Naive B cell (primary cell): Measurements from ENCODE around the gene COL13A1. TPM values are rescaled to one million over a fixed set of nuclear protein-coding genes. Genes with fewer than 3 reads are reported as not detected.

Experiments
- ATAC-seq, 2 donors: fragments of 150-1000 bp; cut with Tn5 transposase; 2 replicates each; pipeline ENCODE4 v1.10.0; 2021; ENCODE audit warnings: low read depth in 2 of 2, mild to moderate bottlenecking in 2 of 2, moderate library complexity in 2 of 2
- DNase-seq: peaks from one replicate; pipeline ENCODE4 v3.0.0; 2022
- H3K27ac Mint-ChIP-seq, 6 donors: one replicate each; pipeline ENCODE4 v1.8.0; 2020 to 2022; ENCODE audit warnings: mild to moderate bottlenecking in 6 of 6, mixed read lengths in 6 of 6, moderate library complexity in 5 of 6, inconsistent platforms in 2 of 6
- H3K27me3 Mint-ChIP-seq, 3 donors: one replicate each; pipeline ENCODE4 v1.8.0; 2021 to 2022; ENCODE audit warnings: mixed read lengths in 3 of 3, mild to moderate bottlenecking in 1 of 3
- H3K36me3 Mint-ChIP-seq, 2 donors: one replicate each; pipeline ENCODE4 v1.8.0; 2020 to 2022; ENCODE audit warnings: mixed read lengths in 2 of 2, inconsistent platforms in 1 of 2, mild to moderate bottlenecking in 1 of 2
- H3K4me1 Mint-ChIP-seq, 3 donors: one replicate each; pipeline ENCODE4 v1.8.0; 2020 to 2022; ENCODE audit warnings: mixed read lengths in 3 of 3, inconsistent platforms in 1 of 3, mild to moderate bottlenecking in 1 of 3, moderate library complexity in 1 of 3
- H3K4me3 Mint-ChIP-seq, 8 donors: one replicate each; pipeline ENCODE4 v1.8.0; 2020 to 2022; ENCODE audit warnings: mild to moderate bottlenecking in 8 of 8, mixed read lengths in 8 of 8, moderate library complexity in 8 of 8, inconsistent platforms in 2 of 8
- H3K9me3 Mint-ChIP-seq, 7 donors: one replicate each; pipeline ENCODE4 v1.8.0; 2020 to 2022; ENCODE audit warnings: mixed read lengths in 7 of 7, mild to moderate bottlenecking in 5 of 7, inconsistent platforms in 2 of 7, moderate library complexity in 1 of 7
- polyA plus RNA-seq, 6 donors: library from polyadenylated mRNA; unstranded; fragments of 300-500 nt; fragmentation: Illumina TruSeq; gene quantifications; one replicate each; pipeline ENCODE4 v1.2.3, GENCODE V29; 2021; ENCODE audit warnings: low read depth in 6 of 6

The COL13A1 gene
- polyA plus RNA-seq, 6 donors from 2014 or later, result not detected

GRCh38 chr10:69858201-69858600, 56.5 kb downstream of the COL13A1 start:
- no peak for DNase-seq
- Mint-ChIP-seq H3K27ac (no peak overlapping the region), H3K36me3 (no peaks in the 10 kb centered on the region), H3K9me3 (no peaks in the 10 kb centered on the region), H3K4me3 (no peak overlapping the region), H3K4me1 (no peaks in the 10 kb centered on the region), H3K27me3 (peaks cover 0 to 12% (median 6%) of the 10 kb centered on the region in 3 donors)
- ATAC-seq, result no peak

GRCh38 chr10:69860271-69860670, 58.6 kb downstream of the COL13A1 start:
- H3K4me1 Mint-ChIP-seq, result no peaks in the 10 kb centered on the region
- no peaks in the 10 kb centered on the region for H3K9me3 Mint-ChIP-seq
- no peak for ATAC-seq
- no peak for DNase-seq
- no peak overlapping the region for H3K27ac Mint-ChIP-seq
- H3K4me3 Mint-ChIP-seq, result no peak overlapping the region
- H3K36me3 Mint-ChIP-seq, result no peaks in the 10 kb centered on the region
- H3K27me3 Mint-ChIP-seq, result peaks cover 6 to 16% (median 13%) of the 10 kb centered on the region in 3 donors

GRCh38 chr10:69861251-69862240, 59.8 kb downstream of the COL13A1 start:
- no peaks in the 10 kb centered on the region for H3K4me1 Mint-ChIP-seq
- H3K27ac Mint-ChIP-seq, result no peak overlapping the region
- DNase-seq (no peak), ATAC-seq (no peak)
- no peaks in the 10 kb centered on the region for H3K36me3 Mint-ChIP-seq
- peaks cover 6 to 18% (median 17%) of the 10 kb centered on the region in 3 donors for H3K27me3 Mint-ChIP-seq
- H3K9me3 Mint-ChIP-seq, result no peaks in the 10 kb centered on the region
- H3K4me3 Mint-ChIP-seq, result no peak overlapping the region

GRCh38 chr10:69862882-69863530, 61.3 kb downstream of the COL13A1 start:
- Mint-ChIP-seq H3K9me3 (no peaks in the 10 kb centered on the region), H3K27ac (no peak overlapping the region), H3K36me3 (no peaks in the 10 kb centered on the region), H3K4me1 (no peaks in the 10 kb centered on the region), H3K27me3 (peaks cover 6 to 22% (median 17%) of the 10 kb centered on the region in 3 donors), H3K4me3 (no peak overlapping the region)
- no peak for ATAC-seq
- DNase-seq, result no peak

- H3K36me3 Mint-ChIP-seq, result no peaks in the 10 kb centered on the region
- H3K27me3 Mint-ChIP-seq, result peaks cover 6 to 22% (median 17%) of the 10 kb centered on the region in 3 donors
- no peaks in the 10 kb centered on the region for H3K4me1 Mint-ChIP-seq
- no peak overlapping the region for H3K4me3 Mint-ChIP-seq
- DNase-seq (no peak), ATAC-seq (no peak)
- no peaks in the 10 kb centered on the region for H3K9me3 Mint-ChIP-seq
- no peak overlapping the region for H3K27ac Mint-ChIP-seq
Measured at GRCh38 chr10:69863580-69863979, 61.9 kb downstream of the COL13A1 start.

GRCh38 chr10:69864321-69864720, 62.6 kb downstream of the COL13A1 start:
- Mint-ChIP-seq H3K27me3 (peaks cover 6 to 23% (median 22%) of the 10 kb centered on the region in 3 donors), H3K4me1 (peaks cover 0 to 3% (median 0%) of the 10 kb centered on the region in 3 donors)
- DNase-seq, result no peak

GRCh38 chr10:69865450-69865849, 63.7 kb downstream of the COL13A1 start:
- H3K9me3 Mint-ChIP-seq, result no peaks in the 10 kb centered on the region
- H3K4me1 Mint-ChIP-seq, result peaks cover 0 to 3% (median 0%) of the 10 kb centered on the region in 3 donors
- H3K4me3 Mint-ChIP-seq, result no peak overlapping the region
- H3K27me3 Mint-ChIP-seq, result peaks cover 6 to 24% (median 22%) of the 10 kb centered on the region in 3 donors
- H3K27ac Mint-ChIP-seq, result peak overlapping the region in 1 of 6 donors; percentile 42
- no peak for ATAC-seq
- no peak for DNase-seq
- no peaks in the 10 kb centered on the region for H3K36me3 Mint-ChIP-seq

More at GRCh38 chr10:69864321-69864720, 62.6 kb downstream of the COL13A1 start:
- no peak overlapping the region for H3K4me3 Mint-ChIP-seq
- H3K9me3 Mint-ChIP-seq, result no peaks in the 10 kb centered on the region
- H3K27ac Mint-ChIP-seq, result no peak overlapping the region
- H3K36me3 Mint-ChIP-seq, result no peaks in the 10 kb centered on the region
- ATAC-seq, result no peak

GRCh38 chr10:69866246-69866687, 64.6 kb downstream of the COL13A1 start:
- H3K4me1 Mint-ChIP-seq, result peaks cover 0 to 3% (median 0%) of the 10 kb centered on the region in 3 donors
- no peak overlapping the region for H3K4me3 Mint-ChIP-seq
- ATAC-seq, result no peak
- H3K27ac Mint-ChIP-seq, result no peak overlapping the region
- no peak for DNase-seq
- no peaks in the 10 kb centered on the region for H3K36me3 Mint-ChIP-seq
- H3K9me3 Mint-ChIP-seq, result no peaks in the 10 kb centered on the region
- H3K27me3 Mint-ChIP-seq, result peaks cover 6 to 25% (median 21%) of the 10 kb centered on the region in 3 donors

GRCh38 chr10:69866688-69867461, 65.2 kb downstream of the COL13A1 start:
- Mint-ChIP-seq H3K36me3 (no peaks in the 10 kb centered on the region), H3K27me3 (peaks cover 9 to 28% (median 16%) of the 10 kb centered on the region in 3 donors), H3K9me3 (no peaks in the 10 kb centered on the region), H3K27ac (no peak overlapping the region), H3K4me3 (no peak overlapping the region), H3K4me1 (peaks cover 0 to 3% (median 0%) of the 10 kb centered on the region in 3 donors)
- no peak for DNase-seq
- ATAC-seq, result no peak

- no peaks in the 10 kb centered on the region for H3K36me3 Mint-ChIP-seq
- no peaks in the 10 kb centered on the region for H3K9me3 Mint-ChIP-seq
- peaks cover 9 to 28% (median 16%) of the 10 kb centered on the region in 3 donors for H3K27me3 Mint-ChIP-seq
- no peak overlapping the region for H3K4me3 Mint-ChIP-seq
- H3K4me1 Mint-ChIP-seq, result peaks cover 0 to 3% (median 0%) of the 10 kb centered on the region in 3 donors
- no peak for ATAC-seq
- no peak overlapping the region for H3K27ac Mint-ChIP-seq
- DNase-seq, result no peak
Measured at GRCh38 chr10:69867699-69868558, 66.2 kb downstream of the COL13A1 start.

- peaks cover 0 to 3% (median 0%) of the 10 kb centered on the region in 3 donors for H3K4me1 Mint-ChIP-seq
- H3K36me3 Mint-ChIP-seq, result no peaks in the 10 kb centered on the region
- H3K27ac Mint-ChIP-seq, result no peak overlapping the region
- no peak for DNase-seq
- peak overlapping the region in 1 of 8 donors; percentile 63 for H3K4me3 Mint-ChIP-seq
- H3K27me3 Mint-ChIP-seq, result peaks cover 9 to 28% (median 16%) of the 10 kb centered on the region in 3 donors
- no peak for ATAC-seq
- H3K9me3 Mint-ChIP-seq, result no peaks in the 10 kb centered on the region
Measured at GRCh38 chr10:69868821-69869220, 67.1 kb downstream of the COL13A1 start.

- ATAC-seq, result no peak
- H3K27me3 Mint-ChIP-seq, result peaks cover 6 to 28% (median 16%) of the 10 kb centered on the region in 3 donors
- no peaks in the 10 kb centered on the region for H3K36me3 Mint-ChIP-seq
- H3K4me1 Mint-ChIP-seq, result peaks cover 0 to 3% (median 0%) of the 10 kb centered on the region in 3 donors
- H3K9me3 Mint-ChIP-seq, result no peaks in the 10 kb centered on the region
- DNase-seq, result no peak
- peak overlapping the region in 1 of 8 donors; percentile 63 for H3K4me3 Mint-ChIP-seq
- no peak overlapping the region for H3K27ac Mint-ChIP-seq
Measured at GRCh38 chr10:69869291-69869961, 67.7 kb downstream of the COL13A1 start.
